ENCODE data around the gene MRPL34.

MRPL34 gene

DNA sequence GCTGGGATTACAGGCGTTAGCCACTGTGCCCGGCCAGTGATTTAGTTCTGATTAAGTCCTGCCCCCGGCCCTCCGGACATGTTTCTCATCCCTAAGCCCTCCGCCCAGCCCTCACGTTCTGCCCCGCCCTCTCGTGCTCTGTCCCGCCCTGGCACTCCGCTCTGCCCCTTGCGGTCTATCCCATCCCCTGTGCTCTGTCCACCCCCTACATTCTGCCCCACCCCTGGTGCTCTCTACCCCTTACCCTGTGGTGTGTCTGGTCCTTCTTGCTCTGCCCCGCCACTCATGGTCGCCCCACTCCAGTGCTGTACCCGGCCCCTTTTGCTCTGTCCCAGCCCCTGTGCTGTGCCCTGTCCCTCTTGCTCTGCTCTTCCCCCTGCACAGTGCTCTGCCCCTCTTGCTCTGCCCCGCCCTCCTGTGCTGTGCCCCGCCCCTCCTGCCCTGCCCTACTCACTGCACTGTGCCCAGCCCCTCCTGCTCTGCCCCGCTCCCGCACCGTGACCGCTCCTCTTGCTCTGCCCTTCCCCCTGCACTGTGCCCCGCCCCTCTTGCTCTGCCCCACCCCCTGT lies 34.7 kb downstream of the MRPL34 start:
- FAIRE-seq (no peak), DNase-seq (ENCODE audit: low spot score) (no peak)

DNA sequence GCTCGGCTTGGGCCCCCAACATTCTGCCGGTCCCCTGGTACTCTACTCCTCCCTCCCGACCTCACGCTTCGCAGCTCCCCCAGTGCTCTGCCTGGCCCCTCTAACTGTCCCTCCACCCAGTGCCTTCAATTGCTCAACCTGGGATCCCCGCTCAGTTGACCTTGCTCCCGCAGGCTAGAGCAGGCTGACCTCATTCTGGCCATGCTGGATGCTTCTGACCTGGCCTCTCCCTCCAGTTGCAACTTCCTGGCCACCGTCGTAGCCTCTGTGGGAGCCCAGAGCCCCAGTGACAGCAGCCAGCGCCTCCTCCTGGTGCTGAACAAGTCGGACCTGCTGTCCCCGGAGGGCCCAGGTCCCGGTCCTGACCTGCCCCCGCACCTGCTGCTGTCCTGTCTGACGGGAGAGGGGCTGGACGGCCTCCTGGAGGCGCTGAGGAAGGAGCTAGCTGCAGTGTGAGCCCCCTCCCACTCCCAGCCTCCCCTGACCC lies 35.2 kb downstream of the MRPL34 start:
- DNase-seq (ENCODE audit: low spot score): no peak
- no peak for FAIRE-seq

DNA sequence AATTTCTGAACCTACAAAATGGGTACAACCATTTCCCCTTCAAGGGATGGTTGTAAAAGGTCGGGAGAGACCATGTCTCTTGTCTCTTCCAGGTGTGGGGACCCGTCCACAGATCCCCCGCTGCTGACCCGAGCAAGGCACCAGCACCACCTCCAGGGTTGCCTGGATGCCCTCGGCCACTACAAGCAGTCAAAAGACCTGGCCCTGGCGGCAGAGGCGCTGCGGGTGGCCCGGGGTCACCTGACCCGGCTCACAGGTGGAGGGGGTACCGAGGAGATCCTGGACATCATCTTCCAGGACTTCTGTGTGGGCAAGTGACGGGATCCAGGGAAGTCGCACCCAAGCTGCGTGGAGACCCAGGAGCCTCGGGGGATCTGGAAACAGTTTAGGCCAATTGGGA lies 35.7 kb downstream of the MRPL34 start:
- FAIRE-seq: no peak
- DNase-seq (ENCODE audit: low spot score): no peak

DNA sequence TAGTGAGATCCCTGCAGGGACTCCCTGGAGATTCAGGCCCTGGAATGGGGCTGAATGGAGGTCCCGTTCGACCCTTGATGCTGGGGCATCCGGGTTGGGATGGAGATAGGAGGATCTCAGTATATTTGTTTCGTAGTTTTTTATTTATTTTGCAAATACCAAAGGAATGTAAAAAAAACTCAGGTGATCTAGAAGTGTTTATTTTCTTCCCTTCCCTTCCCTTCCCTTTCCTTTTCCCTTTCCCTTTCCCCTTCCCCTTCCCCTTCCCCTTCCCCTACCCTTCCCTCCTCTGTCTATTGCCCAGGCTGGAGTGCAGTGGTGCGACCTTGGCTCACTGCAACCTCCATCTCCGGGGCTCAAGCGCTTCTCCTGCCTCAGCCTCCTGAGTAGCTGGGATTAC lies 36.2 kb downstream of the MRPL34 start:
- no peak for FAIRE-seq
- DNase-seq (ENCODE audit: low spot score): no peak

DNA sequence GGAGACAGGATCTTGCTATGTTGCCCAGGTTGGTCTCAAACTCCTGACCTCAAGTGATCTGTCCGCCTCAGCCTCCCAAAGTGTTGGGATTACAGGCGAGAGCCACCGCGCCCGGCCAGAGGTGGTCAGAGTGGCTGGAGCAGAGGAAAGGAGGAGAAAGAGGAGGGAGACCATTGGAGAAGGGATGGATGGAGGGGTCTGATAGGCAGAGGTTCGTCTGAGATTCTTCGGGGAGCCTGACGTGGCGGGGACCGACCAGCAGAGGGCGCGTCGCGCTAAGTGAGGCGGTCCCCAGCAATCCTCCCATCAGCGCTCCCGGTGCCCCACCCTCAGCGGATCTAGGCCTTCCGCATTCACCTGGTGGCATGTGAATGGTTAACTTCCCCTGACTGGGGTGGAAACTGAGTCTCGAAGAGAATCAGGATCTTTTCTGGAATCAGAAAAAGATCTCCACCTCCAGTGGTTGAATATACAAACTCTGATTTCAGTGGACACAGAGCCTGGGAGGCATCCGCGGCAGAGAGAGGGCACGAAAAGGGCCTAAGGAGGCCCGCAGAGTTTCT lies 40.5 kb downstream of the MRPL34 start:
- DNase-seq (ENCODE audit: low spot score) (peak; percentile 51), FAIRE-seq (no peak)

DNA sequence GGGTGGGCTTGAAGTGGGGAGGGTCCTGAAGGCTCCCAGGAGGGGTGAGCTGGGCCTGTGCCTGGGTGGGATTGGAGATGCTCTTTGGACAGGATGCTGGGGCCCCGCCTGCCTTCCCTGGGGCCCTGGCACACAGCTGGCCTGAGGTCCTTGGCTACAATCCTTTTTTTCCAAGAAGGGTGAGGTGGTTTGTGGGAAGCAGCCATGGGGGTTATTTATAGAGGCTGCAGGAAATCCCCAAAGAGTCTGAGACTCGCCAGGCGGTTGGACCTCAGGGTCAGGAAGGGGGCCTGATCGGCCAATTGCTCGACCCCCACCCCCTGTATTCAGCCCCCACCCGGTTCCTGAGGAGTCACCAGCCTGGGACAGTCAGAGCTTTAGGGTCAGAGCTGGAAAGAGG lies 41.7 kb downstream of the MRPL34 start:
- DNase-seq (ENCODE audit: low spot score): no peak
- no peak for FAIRE-seq

DNA sequence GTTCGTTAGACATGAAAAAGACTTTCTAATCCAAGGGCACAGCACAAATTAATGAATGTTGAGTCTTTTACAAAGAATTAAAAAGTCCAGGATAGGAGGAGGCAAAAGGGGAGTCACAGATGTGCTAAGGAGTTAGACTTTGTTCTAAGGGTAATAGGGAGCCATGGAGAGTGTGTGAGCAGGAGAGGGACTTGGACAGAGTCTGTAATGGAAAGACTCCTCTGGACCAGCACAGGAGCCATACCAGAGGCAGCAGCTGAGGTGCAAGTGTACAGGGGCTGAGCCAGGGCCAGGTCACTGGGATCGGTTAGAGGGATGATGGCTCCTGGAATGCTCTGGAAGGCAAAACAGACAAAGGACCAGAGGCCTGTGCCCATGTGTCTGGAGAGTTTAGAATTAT lies 42.2 kb downstream of the MRPL34 start:
- FAIRE-seq: no peak

DNA sequence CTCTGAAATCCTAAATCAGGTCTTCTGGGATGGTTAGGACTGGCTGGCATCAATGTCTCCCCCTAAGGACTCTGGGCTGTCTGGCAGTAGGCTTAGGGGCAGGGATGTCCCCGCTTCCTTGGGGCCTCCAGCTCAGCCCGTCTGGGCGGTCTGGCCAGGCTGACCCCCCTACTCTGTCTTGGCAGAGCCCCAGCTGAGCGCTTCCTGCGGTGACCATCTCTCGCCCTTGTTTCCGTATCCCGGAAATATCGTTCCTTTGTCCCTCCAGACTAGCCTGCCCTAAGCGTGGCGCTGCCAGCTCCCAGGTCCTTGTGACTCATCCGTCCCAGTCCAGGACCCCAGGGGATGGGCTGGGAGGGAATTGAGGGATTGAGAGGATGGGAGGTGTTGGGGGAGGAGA lies 43.0 kb downstream of the MRPL34 start:
- peak; percentile 77 for DNase-seq (ENCODE audit: low spot score)
- peak; percentile 46 for FAIRE-seq

More for the DNA sequence above, 42.2 kb downstream of the MRPL34 start:
- no peak for DNase-seq (ENCODE audit: low spot score)

DNA sequence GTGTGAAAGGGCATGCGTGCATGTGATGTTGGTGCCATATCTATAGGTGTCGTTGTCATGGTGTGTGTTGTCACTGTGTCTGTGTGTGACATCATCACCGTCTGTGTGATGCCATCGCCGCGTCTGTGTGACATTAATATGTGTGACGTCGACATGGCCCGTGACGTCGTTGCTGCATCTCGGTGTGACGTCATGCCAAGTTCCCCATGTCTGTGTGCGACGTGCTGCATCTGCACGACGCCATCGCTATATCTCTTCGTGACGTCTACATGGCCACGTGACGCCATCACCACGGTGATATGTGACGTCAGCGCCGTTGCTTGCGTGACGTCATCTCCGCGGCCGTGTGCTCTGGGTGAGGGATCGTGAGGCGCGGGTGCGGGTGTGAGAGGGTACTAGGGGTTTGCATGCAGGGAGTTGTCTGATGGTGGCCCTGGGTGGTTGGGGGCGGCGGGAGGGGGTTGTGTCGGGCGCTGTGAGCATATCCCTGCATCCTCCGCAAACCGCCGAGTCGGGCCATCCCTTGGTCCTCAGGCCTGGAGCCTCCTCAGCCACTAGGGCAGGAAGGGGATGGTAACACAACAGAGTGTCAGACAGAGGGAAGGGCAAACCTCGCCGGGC lies 46.3 kb downstream of the MRPL34 start:
- no peak for FAIRE-seq

DNA sequence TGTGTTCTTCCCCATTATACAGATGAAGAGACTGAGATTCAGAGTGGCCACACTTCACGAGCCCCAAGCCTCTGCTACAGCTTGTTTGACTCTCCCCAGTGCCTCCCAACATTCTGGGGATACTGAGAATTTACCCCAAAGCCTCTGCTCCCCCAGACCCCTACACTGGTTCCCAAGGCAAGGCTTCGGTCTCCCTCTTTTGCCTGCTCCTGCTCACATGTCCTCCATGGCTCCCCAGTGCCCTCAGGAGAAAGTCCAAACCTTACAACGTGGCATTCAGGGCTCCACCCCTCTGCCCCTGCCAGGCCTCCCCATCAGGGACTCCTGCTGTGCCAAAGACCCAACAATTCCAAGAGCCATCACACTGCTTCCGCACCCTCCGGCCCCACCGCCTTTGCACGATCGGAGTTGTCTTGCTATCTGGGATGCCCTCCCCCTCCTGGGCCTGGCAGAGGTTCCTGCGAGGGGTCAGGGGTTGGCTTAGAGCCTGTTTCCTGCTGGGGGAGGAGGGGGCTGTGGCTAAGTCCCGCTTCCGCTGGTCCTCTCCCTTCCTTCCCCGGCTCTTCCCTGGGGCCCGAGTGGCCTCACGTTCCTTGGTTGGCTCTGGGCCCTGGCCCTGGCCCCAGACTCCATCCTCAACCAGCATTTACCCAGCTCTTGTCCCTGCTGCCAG lies 47.1 kb downstream of the MRPL34 start:
- DNase-seq (ENCODE audit: low spot score): no peak
- no peak for FAIRE-seq

More for the DNA sequence above, 46.3 kb downstream of the MRPL34 start:
- no peak for DNase-seq (ENCODE audit: low spot score)

DNA sequence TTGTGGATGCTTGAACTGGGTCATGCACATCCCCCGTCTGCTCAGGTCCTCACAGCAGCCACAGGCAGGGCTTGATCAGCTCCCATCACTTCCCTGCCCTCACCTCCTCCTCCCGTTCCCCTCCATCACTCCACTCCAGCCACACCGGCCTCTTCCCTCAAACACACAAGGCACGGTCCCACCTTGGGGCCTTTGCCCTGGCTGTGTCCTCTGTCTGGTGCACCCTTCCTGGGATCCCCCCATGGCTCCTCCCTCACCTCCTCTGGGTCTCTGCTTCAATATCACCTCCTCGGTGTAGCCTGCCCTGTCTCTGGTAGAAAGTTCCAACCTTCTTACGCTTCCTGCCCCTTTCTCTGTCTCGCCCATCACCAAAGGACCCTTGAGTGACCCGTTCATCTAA lies 47.7 kb downstream of the MRPL34 start:
- DNase-seq (ENCODE audit: low spot score) (no peak), FAIRE-seq (no peak)

Data from RCC 7860 (cell line).